Cardiac muscle cell (in vitro differentiated cells and primary cell): ENCODE measurements around the gene KCNS1. TPM values are rescaled to one million over a fixed set of nuclear protein-coding genes. Genes with fewer than 3 reads are reported as not detected.

Source experiments
- DNase-seq, 2 donors: peaks; one replicate each; pipeline versions ENCODE4 v3.0.0 to v3.0.0-alpha.2; 2010 to 2017; ENCODE audit warnings: low read depth in 1 of 2, low spot score in 1 of 2
- H3K27ac ChIP-seq: fragments of 200-600 bp; sonication (generic); 2 replicates; pipeline ENCODE4 v1.5.1; 2016
- H3K27me3 ChIP-seq: fragments of 200-600 bp; sonication (generic); 2 replicates; pipeline ENCODE4 v1.6.0; 2016; ENCODE audit warnings: control low read depth
- H3K36me3 ChIP-seq: fragments of 200-600 bp; sonication (generic); 2 replicates; pipeline ENCODE4 v1.5.1; 2016; ENCODE audit warnings: control low read depth
- H3K4me1 ChIP-seq: fragments of 200-600 bp; sonication (generic); 2 replicates; pipeline ENCODE4 v1.8.1; 2017; ENCODE audit warnings: low read depth, mild to moderate bottlenecking, mixed run types
- H3K4me3 ChIP-seq: fragments of 200-600 bp; sonication (generic); 2 replicates; pipeline ENCODE4 v1.5.1; 2016; ENCODE audit warnings: mild to moderate bottlenecking
- H3K9me3 ChIP-seq: fragments of 200-600 bp; sonication (generic); 2 replicates; pipeline ENCODE4 v1.5.1; 2017; ENCODE audit warnings: low read depth, mild to moderate bottlenecking, control low read depth
- CTCF ChIP-seq: IDR thresholded peaks from 2 replicates; pipeline ENCODE4 v1.5.1; 2012; ENCODE audit warnings: low read depth, mild to moderate bottlenecking, low read length
- polyA plus RNA-seq: library from polyadenylated mRNA; unstranded; fragments of >200 nt; fragmentation: Nextera tagmentation; extraction: Ambion mirVana; gene quantifications from 2 replicates; pipeline ENCODE4 v1.2.1, GENCODE V29; 2016
- total RNA-seq: library from RNA; depleted of rRNA; stranded (reverse); fragments of >200 nt; gene quantifications from 2 replicates; pipeline ENCODE4 v1.2.3, GENCODE V29; 2016

KCNS1 gene
- total and polyA plus RNA-seq, 2 experiments from 2014 or later: not detected

DNA sequence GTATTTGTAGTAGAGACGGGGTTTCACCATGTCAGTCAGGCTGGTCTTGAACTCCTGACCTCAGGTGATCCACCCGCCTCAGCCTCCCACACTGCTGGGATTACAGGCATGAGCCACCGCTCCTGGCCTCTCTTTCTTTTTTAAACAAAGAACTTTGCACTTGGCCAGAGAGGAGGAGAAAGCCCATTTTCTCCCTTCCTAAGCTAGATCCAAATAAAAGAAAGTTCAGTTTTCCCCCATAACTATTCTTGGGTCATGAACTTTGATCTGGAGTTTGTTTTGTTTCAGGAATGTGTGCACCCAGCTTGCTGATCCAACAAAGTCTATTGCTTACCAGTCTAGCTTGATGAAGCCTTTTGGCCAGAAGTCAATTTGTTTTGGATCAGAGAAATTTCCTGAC lies 23.4 kb downstream of the KCNS1 start:
- Histone ChIP-seq H3K27me3 (no peaks in the 10 kb centered on the region), H3K36me3 (peaks cover 4% of the 10 kb centered on the region), H3K4me3 (no peak overlapping the region), H3K27ac (no peak overlapping the region), H3K4me1 (no peaks in the 10 kb centered on the region), H3K9me3 (no peaks in the 10 kb centered on the region)
- DNase-seq: no peak
- no peak for TF ChIP-seq CTCF

- Histone ChIP-seq H3K4me1 (peaks cover 4% of the 10 kb centered on the region), H3K36me3 (peaks cover 4% of the 10 kb centered on the region), H3K9me3 (no peaks in the 10 kb centered on the region), H3K4me3 (no peak overlapping the region), H3K27ac (no peak overlapping the region), H3K27me3 (no peaks in the 10 kb centered on the region)
- no peak for TF ChIP-seq CTCF
- no peak for DNase-seq
These were observed 27.7 kb downstream of the KCNS1 start for GRCh38 chr20:45073221-45073620.

- Histone ChIP-seq H3K4me1 (peaks cover 4% of the 10 kb centered on the region), H3K27ac (no peak overlapping the region), H3K4me3 (no peak overlapping the region), H3K36me3 (no peaks in the 10 kb centered on the region), H3K9me3 (no peaks in the 10 kb centered on the region), H3K27me3 (no peaks in the 10 kb centered on the region)
- TF ChIP-seq CTCF: no peak
- DNase-seq: no peak
These were observed 28.9 kb downstream of the KCNS1 start for GRCh38 chr20:45072066-45072465.

DNA sequence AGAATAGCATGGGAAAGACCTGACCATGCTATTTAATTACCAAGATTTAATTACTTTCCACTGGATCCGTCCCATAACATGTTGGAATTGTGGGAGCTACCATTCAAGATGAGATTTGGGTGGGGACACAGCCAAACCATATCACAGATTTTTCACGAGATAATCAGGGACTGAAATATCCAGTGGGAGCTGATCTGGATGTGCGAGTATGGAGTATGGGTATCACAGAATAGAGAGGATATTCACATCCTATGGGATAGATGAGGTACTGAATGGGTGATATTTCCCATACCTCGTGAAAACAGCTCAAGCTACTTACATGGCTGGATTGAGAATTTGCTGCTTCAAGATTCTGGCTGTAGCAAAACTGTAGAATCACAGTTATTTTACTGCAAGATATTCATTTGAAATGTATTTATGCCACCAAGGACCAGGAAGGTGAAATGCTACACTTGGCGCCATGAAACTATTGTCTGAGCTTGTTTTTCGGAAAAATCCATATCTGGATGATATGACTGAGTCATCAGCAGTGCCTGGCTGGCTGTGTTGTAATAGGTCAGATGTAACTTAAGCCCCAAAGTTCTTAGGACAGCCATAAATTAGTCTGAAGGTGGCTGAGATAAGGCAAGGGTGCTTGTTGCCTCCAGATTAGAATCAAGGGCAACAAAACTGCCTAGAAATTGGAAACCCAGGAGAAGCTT lies 29.8 kb downstream of the KCNS1 start:
- no peak for TF ChIP-seq CTCF

GRCh38 chr20:45069261-45069660 lies 31.7 kb downstream of the KCNS1 start:
- Histone ChIP-seq H3K4me1 (peaks cover 4% of the 10 kb centered on the region), H3K4me3 (no peak overlapping the region), H3K27ac (no peak overlapping the region), H3K27me3 (no peaks in the 10 kb centered on the region), H3K36me3 (no peaks in the 10 kb centered on the region), H3K9me3 (no peaks in the 10 kb centered on the region)
- no peak for TF ChIP-seq CTCF
- peak in 1 of 2 donors; percentile 21 for DNase-seq

More for the DNA sequence above, 29.8 kb downstream of the KCNS1 start:
- Histone ChIP-seq H3K4me3 (no peak overlapping the region), H3K9me3 (no peaks in the 10 kb centered on the region), H3K27me3 (no peaks in the 10 kb centered on the region), H3K36me3 (no peaks in the 10 kb centered on the region), H3K4me1 (peaks cover 4% of the 10 kb centered on the region), H3K27ac (no peak overlapping the region)
- DNase-seq: peak in 1 of 2 donors; percentile 69
